OCI-LY7 (cell line): ENCODE measurements around the gene SIK2. TPM values are rescaled to one million over a fixed set of nuclear protein-coding genes. Genes with fewer than 3 reads are reported as not detected.

Source experiments
- BruUV-seq: library from RNA; stranded (reverse); fragments of 400-500 nt; replicated peaks from 2 replicates; lab custom pipeline; 2021; lab: Mats Ljungman, UMichigan
- CTCF ChIA-PET: fragments of 300-600 bp; sonication (Branson Sonifier 250); formaldehyde crosslinking; loops from one replicate; lab custom pipeline; 2022; ENCODE audit warnings: antibody characterized with exemption; ENCODE audit not compliant: unreplicated experiment; lab: Charles Lee
- POLR2A ChIA-PET: fragments of 300-600 bp; sonication (Branson Sonifier 250); formaldehyde crosslinking; loops from one replicate; lab custom pipeline; 2022; ENCODE audit warnings: antibody characterized with exemption; lab: Charles Lee
- DNase-seq: peaks from one replicate; pipeline ENCODE4 v3.0.0-alpha.2; 2015; ENCODE audit warnings: low spot score
- H2AFZ ChIP-seq: fragments of 200-600 bp; sonication (generic), shearing (Covaris generic); 2 replicates; pipeline ENCODE4 v1.6.1; 2014; ENCODE audit warnings: mild to moderate bottlenecking, antibody characterized with exemption, low read length, moderate library complexity
- H3K27ac ChIP-seq: fragments of 200-600 bp; sonication (generic); 2 replicates; pipeline ENCODE4 v1.5.1; 2014; ENCODE audit warnings: mixed run types, low read depth, mild to moderate bottlenecking, moderate library complexity, low read length, inconsistent platforms; ENCODE audit not compliant: poor library complexity, severe bottlenecking
- H3K36me3 ChIP-seq: fragments of 200-600 bp; sonication (generic); 2 replicates; pipeline ENCODE4 v1.6.1; 2014; ENCODE audit warnings: mild to moderate bottlenecking, antibody characterized with exemption, low read length, moderate library complexity, mixed read lengths; ENCODE audit not compliant: insufficient read depth
- H3K4me1 ChIP-seq: fragments of 200-600 bp; sonication (generic); 2 replicates; pipeline ENCODE4 v1.5.1; 2014; ENCODE audit warnings: mild to moderate bottlenecking, low read length; ENCODE audit not compliant: insufficient read depth, poor library complexity, severe bottlenecking
- H3K4me2 ChIP-seq: fragments of 200-600 bp; sonication (generic); 2 replicates; pipeline ENCODE4 v1.6.1; 2014; ENCODE audit warnings: mild to moderate bottlenecking, low read length
- H3K4me3 ChIP-seq: fragments of 200-600 bp; sonication (generic); 2 replicates; pipeline ENCODE4 v1.5.1; 2014; ENCODE audit warnings: mild to moderate bottlenecking, low read depth, low read length; ENCODE audit not compliant: poor library complexity, severe bottlenecking
- H3K79me2 ChIP-seq: fragments of 200-600 bp; sonication (generic); 2 replicates; pipeline ENCODE4 v1.6.1; 2016; ENCODE audit warnings: low read depth, mild to moderate bottlenecking, low read length, moderate library complexity, mixed read lengths; ENCODE audit not compliant: insufficient read depth
- H3K9me2 ChIP-seq: fragments of 200-600 bp; sonication (generic); 2 replicates; pipeline ENCODE4 v1.6.1; 2016; ENCODE audit warnings: mild to moderate bottlenecking, low read length, mixed read lengths; ENCODE audit not compliant: insufficient read depth
- H3K9me3 ChIP-seq: fragments of 200-600 bp; sonication (generic); 2 replicates; pipeline ENCODE4 v1.6.1; 2014; ENCODE audit warnings: mild to moderate bottlenecking, mixed run types, low read length, mixed read lengths
- H4K20me1 ChIP-seq: fragments of 200-600 bp; sonication (generic); 2 replicates; pipeline ENCODE4 v1.6.1; 2014; ENCODE audit warnings: mild to moderate bottlenecking, antibody characterized with exemption, low read length, moderate library complexity, mixed read lengths; ENCODE audit not compliant: insufficient read depth
- CTCF ChIP-seq: fragments of 200-600 bp; sonication (generic); conservative IDR thresholded peaks from 2 replicates; pipeline ENCODE4 v1.5.1; 2014; ENCODE audit warnings: mild to moderate bottlenecking, antibody characterized with exemption, low read length, moderate library complexity, mixed read lengths
- EZH2phosphoT487 ChIP-seq: fragments of 200-600 bp; sonication (generic); IDR thresholded peaks from 2 replicates; pipeline ENCODE4 v1.6.1; 2018; ENCODE audit warnings: low read depth, borderline replicate concordance, mild to moderate bottlenecking, mixed run types, antibody characterized with exemption, low read length, moderate library complexity, mixed read lengths
- intact Hi-C: fragments of 100-400 bp; cut with micrococcal nuclease; formaldehyde crosslinking; loops from one replicate; pipeline ENCODE4 v1.10.0; 2022; ENCODE audit not compliant: unreplicated experiment
- total RNA-seq, 2 experiments: library from RNA; depleted of rRNA in 1 of 2; stranded (reverse); fragments of >200 nt in 1 of 2; shearing (Covaris generic) in 1 of 2; gene quantifications; 2 replicates each; pipeline ENCODE4 v1.2.3, GENCODE V29; 2014 to 2022

SIK2 gene
- total RNA-seq, 2 experiments from 2014 or later, result 9.8 to 16.9 TPM

DNA sequence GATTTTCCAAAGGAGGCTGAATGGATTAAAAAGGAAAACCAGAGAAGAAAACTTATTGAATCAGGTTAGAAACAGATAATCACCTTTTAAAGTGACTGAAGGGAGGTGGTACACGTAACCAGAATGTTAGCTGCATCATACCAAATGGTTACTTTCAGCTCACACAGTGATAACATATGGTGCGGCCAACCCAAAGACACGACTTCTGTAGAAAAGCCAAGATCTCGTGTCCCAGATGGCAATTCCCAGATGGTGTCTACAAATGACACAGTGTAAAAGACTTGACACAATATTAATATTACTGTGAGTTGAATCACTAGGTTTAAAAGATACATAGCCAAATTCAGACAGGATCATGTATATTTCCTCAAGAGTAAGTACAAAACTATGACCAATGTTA lies 158.8 kb downstream of the SIK2 start:
- H3K4me3 ChIP-seq, result no peak overlapping the region
- H2AFZ ChIP-seq, result no peak overlapping the region
- H3K9me2 ChIP-seq, result no peaks in the 10 kb centered on the region
- TF ChIP-seq CTCF, result no peak
- TF ChIP-seq EZH2phosphoT487, result no peak
- H3K79me2 ChIP-seq, result peaks cover 23% of the 10 kb centered on the region
- peaks cover 8% of the 10 kb centered on the region for H3K4me1 ChIP-seq
- H3K36me3 ChIP-seq, result peaks cover 87% of the 10 kb centered on the region
- no peaks in the 10 kb centered on the region for H3K9me3 ChIP-seq
- H3K4me2 ChIP-seq, result no peak overlapping the region
- H3K27ac ChIP-seq, result no peak overlapping the region
- POLR2A ChIA-PET, result interaction anchor here (0.8 to 1.5 kb wide), 3 partner anchors 8 to 158 kb away, joined by 3 to 5 read pairs (median 3); partner anchors contain the start of gene SIK2
- DNase-seq, result no peak
- intact Hi-C loops, result no loop called here
- CTCF ChIA-PET, result no interaction called here
- peaks cover 11% of the 10 kb centered on the region; the same call in 1 of the 2 replicates for H4K20me1 ChIP-seq
- no TSS peak for BruUV-seq

DNA sequence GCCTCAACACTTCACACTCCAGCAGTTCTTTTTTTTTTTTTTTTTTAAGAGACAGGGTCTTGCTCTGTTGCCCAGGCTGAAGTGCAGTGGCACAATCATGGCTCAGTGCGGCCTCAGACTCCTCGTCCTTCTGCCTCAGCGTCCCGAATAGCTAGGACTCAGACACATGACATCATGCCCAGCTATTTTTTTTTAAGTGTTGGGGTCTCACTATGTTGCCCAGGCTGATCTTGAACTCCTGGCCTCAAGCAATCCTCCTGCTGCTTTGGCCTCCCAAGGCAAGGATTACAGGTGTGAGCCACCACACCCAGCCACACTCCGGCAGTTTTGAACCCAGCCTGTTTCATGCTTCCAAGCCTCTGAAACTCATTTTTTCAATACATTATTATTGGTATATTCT lies 160.3 kb downstream of the SIK2 start:
- Histone ChIP-seq H3K9me3 (no peaks in the 10 kb centered on the region), H3K4me1 (peaks cover 17% of the 10 kb centered on the region), H3K4me3 (no peak overlapping the region), H3K9me2 (no peaks in the 10 kb centered on the region), H3K4me2 (no peak overlapping the region), H2AFZ (no peak overlapping the region), H3K27ac (no peak overlapping the region), H3K79me2 (peaks cover 23% of the 10 kb centered on the region), H3K36me3 (peaks cover 73% of the 10 kb centered on the region), H4K20me1 (peaks cover 11% of the 10 kb centered on the region; the same call in 1 of the 2 replicates)
- CTCF ChIA-PET, result interaction anchor here (0.5 to 2.8 kb wide), 3 partner anchors 14 to 159 kb away, joined by 4 to 9 read pairs (median 5); no protein-coding TSS in a partner anchor
- BruUV-seq, result no TSS peak
- TF ChIP-seq EZH2phosphoT487 (no peak), CTCF (no peak)
- no peak for DNase-seq
- intact Hi-C loops, result no loop called here
- POLR2A ChIA-PET, result interaction anchor here (0.7 to 1.5 kb wide), 4 partner anchors 10 to 199 kb away, joined by 3 to 8 read pairs (median 4); no protein-coding TSS in a partner anchor

DNA sequence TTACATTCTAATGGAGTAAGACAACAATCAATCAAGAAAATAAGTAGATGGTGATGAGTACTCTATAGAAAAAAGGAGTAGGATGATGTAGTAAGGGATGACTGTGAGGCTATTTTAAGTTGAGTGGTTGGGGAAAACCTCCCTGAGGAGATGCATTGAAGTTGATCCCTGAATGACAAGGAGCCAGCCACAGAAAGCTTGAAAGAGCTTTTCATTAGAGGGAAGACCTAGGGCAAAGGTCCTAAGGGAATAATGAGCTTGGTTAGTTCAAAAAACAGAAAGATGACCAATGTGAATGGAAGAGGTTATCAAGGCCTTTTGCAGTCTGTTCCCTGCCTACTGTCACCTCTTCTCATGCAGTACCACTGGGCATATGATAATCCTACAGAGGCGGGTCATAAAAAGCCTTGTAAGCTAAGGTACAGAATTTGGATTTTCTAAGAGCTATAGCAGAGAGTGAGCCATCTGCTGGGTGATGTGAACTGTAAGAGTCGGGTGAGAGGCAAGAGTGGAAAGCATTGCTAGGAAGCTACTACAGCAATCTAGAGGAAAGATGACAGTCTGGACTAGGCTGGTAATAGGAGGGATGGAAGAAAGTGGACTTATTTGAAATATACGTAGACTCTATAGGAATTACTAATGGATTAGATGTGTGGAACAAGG lies 160.9 kb downstream of the SIK2 start:
- Histone ChIP-seq H2AFZ (no peak overlapping the region), H3K9me3 (no peaks in the 10 kb centered on the region), H3K9me2 (no peaks in the 10 kb centered on the region), H3K79me2 (peaks cover 23% of the 10 kb centered on the region), H3K4me3 (no peak overlapping the region), H3K4me2 (no peak overlapping the region), H3K36me3 (peaks cover 67% of the 10 kb centered on the region), H4K20me1 (peaks cover 11% of the 10 kb centered on the region; the same call in 1 of the 2 replicates), H3K27ac (no peak overlapping the region), H3K4me1 (peaks cover 17% of the 10 kb centered on the region)
- no peak for TF ChIP-seq EZH2phosphoT487
- TF ChIP-seq CTCF, result peak; percentile 57; the same call in 1 of the 2 replicates
- no peak for DNase-seq
- ChIA-PET POLR2A (interaction anchor here (0.5 to 1.5 kb wide), 6 partner anchors 13 to 1994 kb away, joined by 3 to 8 read pairs (median 3); no protein-coding TSS in a partner anchor), CTCF (interaction anchor here (1.3 to 2.8 kb wide), 2 partner anchors 14 to 159 kb away, joined by 4 to 9 read pairs; no protein-coding TSS in a partner anchor)
- no TSS peak for BruUV-seq
- intact Hi-C loops, result no loop called here
